Activated naive CD4-positive, alpha-beta T cell treated with Interleukin-2 at 50 U/mL for 16 hours (primary cell): ENCODE results near the gene TES.

Experiments
- DNase-seq: peaks from one replicate; pipeline ENCODE4 v3.0.0-alpha.2; 2020

TES gene

DNA sequence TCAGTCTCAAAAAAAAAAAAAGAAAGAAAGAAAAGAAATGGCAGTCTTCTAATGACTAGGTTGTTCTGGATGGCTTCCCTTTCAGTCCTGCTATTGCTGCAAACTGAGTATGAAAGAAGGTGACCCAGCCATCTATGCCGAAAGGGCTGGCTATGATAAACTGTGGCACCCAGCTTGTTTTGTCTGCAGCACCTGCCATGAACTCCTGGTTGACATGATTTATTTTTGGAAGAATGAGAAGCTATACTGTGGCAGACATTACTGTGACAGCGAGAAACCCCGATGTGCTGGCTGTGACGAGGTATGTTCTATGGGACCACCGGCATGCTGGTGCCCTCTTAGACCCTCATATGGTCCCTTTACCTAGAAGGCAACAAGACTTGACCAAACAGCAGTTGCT is 41.3 kb downstream of the TES start:
- DNase-seq, result no peak

DNA sequence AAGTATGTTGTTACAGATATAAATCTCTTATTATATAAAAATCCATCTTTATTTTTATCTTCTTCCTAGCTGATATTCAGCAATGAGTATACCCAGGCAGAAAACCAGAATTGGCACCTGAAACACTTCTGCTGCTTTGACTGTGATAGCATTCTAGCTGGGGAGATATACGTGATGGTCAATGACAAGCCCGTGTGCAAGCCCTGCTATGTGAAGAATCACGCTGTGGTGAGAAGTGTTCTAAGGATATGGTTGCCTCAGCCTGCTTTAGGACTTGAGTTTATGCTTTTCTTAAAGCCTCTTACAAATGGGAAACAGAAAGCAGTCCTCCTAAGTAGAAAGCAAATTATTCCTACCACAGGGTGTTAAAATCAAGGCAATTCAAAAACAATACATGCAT is 41.9 kb downstream of the TES start:
- no peak for DNase-seq

DNA sequence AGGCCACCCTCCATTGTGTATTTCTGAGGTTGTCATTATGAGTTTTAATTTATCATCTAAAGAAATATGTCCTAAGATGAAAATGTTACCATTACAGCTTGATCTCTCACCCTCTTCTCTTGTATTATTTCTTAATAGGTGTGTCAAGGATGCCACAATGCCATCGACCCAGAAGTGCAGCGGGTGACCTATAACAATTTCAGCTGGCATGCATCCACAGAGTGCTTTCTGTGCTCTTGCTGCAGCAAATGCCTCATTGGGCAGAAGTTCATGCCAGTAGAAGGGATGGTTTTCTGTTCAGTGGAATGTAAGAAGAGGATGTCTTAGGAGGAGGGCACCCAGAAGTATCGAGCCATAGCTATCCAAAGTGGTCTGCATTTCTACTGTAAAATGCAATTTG is 46.8 kb downstream of the TES start:
- DNase-seq, result no peak

DNA sequence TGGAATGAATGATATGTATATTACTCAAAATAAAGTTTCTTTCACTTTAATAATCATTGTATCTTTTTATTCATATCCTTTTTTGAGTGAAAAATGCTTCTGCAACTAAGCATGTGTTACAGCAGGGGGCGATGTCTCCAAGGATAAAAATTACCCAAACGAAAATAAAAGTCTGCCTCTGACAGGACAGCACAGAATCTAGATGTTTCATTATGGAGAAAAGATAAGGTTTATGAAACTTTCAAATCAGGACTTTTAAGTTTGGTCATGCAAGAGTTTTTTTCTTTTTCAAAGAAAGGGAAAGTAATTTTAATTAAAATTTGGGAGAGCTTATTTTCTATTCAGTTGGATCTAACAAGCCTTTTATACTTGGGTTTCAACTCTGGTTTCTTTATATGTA is 48.4 kb downstream of the TES start:
- peak; percentile 21 for DNase-seq

DNA sequence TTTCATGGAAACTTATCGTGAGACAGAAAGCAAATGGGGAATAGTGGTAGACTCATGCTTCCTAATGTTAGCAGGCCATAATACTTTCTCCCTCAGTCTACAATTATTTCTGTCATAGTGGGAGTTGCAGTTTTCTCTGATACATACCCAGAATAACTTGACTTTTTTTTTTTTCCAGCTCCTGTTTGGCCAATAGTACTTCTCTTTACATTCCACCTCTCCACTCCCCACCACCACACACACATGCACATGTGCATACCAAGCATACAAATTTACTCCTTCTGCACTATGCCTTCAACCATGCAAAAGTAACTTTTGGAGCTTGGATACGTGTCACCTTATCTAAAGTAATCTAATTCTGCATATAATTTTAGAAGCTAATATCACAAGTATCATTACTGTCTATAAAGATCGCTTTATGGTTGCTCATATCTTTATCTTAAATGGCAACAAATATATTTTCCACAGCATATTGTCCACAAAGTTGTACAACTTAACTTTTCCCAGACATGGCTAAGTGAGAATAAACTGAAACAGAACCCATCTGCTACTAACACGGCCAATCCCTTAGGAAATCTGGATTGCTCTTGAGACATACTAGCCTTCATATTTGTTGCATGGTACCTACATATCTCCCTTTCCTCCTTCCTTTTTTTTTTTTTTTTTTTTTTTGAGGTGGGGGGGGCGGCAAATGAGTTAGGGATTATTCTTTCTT is 49.0 kb downstream of the TES start:
- no peak for DNase-seq

DNA sequence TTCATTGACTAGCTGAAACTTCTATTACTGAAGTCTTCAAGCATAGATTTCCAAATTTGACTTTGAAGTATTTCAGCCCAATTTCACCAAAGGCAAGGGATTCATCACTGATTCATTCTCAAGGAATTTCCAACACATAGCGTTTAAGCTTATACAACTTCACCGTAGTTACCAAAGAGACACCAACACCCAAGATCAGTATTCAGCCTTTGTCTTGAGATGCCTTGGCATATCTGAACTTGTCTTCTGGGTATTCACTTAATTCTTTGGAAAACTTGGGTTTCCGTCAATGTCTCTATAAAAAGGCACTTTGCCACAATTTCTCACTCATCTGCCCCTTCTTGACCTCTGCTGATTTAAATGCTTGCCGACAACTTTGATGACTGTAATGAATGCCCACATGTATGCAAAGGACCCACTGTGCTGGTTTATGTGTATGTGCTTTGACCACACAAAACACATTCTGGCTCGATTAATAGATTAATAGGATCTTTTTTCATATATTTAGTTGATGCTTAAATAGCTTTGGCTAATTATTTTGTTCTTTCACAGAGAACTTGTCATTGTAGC is 49.6 kb downstream of the TES start:
- DNase-seq, result no peak

DNA sequence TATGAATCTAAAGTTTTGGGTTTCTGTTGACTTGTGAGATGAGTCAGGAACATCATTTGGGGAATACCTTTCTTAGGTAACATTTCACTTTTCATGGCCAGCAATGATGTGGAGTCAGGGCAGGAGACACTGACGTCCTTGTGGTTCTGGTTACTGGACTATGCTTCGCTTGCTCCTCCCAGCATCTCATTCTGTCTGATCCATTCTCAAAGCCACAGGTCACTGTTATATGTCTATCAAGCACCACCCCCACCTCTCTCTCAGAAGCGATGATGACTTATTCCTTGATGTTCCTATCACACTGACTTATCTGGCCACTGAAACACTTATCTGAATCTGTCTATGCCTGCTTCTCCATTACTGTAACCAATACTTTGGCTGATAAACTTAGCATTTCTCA is 51.6 kb downstream of the TES start:
- DNase-seq, result no peak

DNA sequence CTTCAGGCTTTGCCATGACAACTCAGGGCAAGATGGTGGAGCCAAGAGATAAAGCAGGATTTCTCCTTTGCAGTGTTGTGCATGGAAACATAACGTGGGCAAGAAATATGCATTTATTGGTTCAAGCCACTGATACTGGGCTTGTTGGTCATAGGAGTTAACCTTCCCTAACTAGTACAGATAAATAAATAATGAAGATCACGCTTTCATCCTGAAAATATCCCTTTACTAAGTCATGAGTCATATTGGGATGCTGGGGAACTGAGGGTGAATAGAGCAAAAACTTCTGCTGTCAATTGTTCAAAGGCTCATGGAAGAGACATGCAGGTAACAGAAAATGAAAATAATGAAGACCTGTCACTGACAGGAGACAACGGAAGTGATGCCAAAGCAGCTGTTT is 55.5 kb downstream of the TES start:
- DNase-seq, result no peak

DNA sequence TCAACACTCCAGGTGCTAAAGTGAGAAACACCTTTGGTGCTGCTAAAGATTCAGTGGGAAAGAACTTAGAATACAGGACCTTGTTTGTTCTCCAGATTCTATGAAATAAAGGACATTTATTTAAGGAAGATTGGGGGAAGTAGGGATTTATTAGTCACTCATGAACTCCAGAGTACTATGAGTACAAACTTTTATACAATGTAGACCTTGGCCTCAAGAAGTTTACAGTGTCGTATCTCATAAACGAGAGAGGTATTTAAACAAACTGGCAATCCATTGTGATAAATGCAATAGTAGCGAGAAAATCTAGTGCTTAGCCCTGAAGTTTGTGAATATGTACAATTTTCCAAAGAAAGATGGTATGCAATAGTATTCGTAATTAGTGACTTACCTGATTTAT is 59.1 kb downstream of the TES start:
- no peak for DNase-seq

DNA sequence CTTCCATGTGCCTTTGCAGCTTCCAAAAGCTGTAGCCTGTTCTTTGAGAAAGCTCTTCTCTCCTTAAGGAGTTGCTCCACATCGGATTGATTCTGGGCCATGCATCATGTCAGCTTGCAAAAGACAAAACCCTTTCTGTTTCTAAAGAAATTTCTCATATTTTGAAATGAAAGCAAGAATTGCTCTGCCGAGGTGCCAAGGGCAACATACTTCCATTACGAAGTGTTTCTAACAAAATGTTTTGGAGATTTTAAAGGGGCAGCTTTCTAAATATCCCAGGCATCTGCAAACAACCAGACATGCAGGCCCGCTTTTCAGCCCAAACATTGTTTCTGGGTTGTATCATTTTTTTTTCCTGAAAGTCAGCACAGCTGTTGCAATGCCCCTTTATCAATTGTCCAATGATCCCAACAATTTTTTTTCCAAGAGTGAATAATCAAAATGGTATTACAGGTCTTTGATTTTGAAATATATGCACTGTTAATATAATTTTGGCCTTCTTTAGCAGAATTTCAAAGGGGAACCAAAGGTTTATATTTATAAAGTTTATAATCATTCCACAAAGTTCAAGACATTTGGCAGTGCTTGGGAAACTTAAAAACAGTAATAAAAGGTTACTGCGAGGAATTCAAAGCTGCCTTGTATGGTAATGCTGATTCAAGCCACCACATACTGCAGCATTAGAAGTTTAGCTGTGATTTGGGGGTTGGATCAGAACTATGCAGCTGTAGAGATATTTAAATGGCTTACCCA is 61.0 kb downstream of the TES start:
- no peak for DNase-seq

DNA sequence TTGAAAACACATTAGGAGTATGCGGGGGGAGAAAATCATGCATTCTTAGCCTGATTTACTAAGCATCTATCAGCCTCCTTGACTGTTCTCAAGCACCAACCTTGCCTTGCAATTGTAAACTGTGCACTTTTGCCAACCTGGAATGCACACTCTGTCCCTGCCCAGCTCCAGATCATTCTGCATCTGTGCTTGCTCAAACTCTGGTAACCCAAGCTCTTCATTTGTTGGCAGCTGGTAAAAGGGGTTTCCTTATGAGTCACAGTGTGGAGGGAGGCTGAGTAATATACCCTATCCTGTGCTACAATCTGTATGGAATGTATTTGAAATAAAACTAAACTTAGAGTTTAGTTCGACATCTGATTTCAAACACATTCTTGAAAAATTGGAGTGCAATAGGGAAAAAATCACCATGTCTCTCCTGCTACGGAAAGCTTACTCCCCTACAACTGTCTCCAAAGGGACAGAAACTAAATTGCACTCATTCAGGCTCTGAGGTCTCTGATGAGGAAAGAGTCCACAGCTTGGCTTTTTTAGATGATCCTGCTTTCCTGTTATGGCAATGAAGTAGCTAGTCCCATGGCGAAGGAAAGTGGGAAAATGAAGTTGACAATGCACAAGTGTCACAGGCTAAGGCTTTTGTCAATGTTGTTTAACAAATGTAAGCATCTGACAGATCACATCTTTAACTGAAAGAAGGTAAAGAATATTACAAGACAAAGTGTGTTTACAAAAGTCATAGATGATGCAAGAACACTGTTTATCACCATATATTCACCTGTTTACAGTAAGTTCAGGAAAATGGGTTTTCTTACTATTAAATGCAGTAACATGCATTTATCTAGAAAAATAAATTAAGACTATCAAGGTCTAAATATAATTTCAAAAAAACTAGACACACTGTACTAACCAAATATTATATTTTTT is 61.9 kb downstream of the TES start:
- no peak for DNase-seq

DNA sequence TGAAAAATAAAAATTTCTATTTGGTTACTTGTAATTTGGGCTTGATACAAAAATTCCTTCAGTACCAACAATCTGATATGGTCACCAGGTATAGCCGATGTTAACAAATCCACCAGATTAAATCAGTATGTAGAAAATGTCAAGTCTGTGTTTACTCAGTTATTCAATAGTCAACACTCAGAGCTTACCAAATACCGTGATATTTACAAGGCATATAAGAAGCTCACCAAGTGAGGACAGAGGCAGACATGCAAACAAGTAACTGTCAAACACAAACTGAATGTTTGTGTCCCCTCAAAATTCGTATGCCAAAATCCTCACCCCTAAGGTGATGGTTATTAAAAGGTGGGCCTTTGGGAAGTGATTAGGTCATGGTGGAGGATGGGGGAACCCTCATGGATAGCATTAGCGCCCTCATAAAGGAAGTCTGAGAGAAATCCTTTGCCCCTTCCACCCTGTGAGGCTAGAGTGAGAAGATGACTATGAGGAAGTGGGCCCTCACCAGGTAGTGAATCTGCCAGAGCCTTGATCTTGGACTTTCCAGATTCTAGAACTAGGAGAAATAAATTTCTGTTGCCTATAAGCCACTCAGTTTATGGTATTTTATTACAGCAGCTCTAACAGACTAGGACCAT is 63.1 kb downstream of the TES start:
- no peak for DNase-seq

DNA sequence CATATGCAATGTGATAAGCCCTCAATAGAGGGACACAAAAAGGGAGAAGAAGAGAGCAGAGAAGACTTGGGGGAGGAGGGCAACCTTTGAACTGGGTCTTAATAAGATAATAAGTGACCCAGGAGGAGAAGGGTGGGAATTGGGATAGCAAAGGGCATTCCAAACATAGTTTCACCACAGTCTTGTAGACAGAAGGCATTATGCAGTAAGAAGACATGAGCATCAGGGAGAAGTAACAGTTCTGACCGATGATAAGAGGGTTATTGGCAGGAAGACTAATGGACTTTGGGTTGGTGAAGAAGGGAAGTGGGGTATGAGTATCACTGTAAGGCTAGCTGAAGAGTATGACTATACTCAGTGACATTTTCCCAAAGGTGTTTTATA is 63.6 kb downstream of the TES start:
- DNase-seq, result no peak

DNA sequence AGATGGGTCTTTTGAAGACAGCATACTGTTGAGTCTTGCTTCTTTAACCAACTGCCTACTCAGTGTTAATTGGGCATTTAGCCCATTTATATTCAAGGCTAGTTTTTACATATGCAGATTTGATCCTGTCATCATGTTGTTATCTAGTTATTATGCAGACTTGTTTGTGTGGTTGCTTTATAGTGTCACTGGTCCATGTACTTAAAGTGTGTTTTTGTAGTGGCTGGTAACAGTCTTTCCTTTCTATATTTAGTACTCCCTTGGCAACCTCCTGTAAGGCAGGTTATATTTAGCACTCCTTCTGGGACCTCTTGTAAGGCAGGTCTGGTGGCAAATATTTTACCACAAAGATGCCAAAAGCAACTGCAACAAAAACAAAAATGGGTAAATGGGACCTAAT is 66.7 kb downstream of the TES start:
- DNase-seq, result no peak

DNA sequence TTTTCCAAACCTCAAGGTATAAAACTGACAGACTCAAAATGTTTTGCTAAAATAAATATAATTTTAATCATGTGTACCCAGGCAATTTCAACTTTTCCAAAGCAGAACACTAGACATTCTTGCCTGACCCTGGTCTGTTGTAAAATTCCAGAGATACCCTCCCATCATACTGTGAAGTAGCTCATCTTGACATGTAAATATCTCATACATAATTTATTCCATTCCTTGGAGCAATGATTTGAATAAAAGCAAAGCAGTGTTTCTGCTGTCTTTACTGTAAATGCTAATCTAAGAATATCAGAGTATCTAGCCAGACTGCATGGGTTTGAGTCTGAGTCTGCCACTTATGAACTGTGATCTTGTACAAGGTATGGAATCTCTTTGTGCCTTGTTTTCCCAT is 68.9 kb downstream of the TES start:
- DNase-seq, result no peak

DNA sequence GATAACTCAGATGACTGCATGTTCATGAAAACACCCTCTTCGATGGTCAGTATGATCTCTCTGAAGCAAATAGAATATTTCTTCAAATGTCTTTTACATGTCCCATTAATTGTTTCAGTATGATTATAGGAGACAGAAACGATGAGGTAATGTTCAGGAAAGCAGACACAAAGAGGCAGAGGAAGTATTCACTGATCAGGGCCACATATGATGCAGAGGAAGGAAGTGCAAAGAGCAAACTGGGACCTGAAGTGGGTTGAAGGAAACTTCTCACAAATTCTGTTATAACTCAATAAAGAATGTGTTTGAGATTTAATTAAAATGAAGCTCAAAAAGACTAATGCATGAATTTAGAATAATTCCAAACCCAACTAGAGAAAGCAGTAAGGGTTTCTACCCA is 70.5 kb downstream of the TES start:
- no peak for DNase-seq

DNA sequence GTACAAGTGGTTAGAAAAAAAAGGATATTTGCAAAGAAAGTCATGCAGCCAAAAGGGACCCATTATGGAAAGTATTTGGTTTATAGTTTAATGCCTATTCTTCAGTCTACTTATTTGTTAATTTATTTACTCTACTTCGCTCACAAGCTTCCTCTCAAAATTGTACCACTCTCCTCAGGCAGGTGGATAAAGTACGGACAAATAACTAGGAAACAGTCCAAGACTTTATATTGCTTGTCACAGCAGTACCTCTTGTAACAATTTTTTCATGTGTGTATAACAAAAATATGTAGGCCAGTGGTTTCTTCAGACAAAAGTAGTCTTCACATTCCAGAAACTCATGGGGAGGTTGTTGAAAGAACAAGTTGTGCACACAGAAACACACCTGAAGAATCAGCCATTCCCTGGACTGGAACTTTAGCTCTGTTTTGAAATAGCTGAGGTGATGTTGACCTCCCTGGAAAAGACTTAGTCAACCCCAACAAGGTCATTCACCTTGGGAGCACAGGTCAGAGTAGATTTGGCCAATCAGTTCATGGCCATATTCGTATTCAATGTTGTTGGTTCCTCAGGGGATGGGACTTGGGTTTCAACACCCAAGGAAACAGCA is 73.4 kb downstream of the TES start:
- no peak for DNase-seq

DNA sequence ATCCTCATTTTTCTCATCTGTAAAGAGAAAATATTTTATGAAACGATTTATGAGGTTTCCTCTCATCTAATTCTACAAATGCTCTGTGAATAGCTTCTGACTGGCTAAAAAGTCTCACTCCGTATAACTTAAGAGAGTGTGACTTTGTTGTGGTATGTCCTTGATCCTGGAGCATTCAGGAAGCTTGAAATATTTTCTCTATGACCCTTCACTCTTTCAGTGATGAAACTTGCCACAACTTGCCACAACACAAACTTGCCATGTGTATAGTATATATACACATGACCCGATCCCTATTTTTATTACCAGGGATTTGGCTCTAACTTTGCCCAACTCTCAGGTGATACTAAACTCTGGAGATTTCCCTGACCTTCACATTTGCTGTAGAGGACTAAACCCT is 74.1 kb downstream of the TES start:
- DNase-seq, result no peak

DNA sequence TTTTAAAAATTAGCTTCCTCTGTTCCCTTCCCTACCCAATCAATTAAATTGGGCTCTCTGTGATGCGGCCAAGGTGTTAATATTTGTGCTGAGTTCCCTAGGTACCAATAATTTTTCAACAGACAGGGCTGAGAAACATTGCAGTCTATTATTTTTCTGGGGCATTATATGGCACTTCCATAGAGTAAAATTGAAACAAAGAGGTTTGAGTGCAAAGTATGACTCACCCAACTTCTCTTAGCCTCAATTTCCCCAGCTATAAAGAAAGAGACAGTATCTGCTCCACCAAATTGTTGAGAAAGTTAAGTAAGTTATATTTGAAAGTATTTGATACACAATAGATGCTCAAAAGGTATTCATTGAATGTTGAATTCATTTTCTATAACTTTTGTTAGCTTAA is 74.9 kb downstream of the TES start:
- DNase-seq, result no peak

DNA sequence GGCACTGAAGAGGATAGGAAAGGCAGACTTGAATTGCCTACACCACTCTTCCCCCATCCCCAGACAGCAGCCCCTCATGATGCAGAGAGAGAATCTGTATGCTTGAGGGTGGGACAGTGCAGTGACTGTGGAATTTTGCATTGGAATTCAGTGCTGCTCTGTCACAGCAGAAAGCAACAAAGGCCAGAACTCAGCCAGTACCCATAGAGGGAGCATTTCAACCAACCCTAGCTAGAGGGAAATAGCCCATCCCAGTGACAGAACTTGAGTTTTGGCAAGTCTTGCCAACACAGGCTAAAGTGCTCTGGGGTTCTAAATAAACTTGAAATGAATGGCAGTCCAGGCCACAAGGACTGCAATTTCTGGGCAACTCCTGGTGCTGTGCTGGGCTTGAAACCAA is 80.4 kb downstream of the TES start:
- no peak for DNase-seq

DNA sequence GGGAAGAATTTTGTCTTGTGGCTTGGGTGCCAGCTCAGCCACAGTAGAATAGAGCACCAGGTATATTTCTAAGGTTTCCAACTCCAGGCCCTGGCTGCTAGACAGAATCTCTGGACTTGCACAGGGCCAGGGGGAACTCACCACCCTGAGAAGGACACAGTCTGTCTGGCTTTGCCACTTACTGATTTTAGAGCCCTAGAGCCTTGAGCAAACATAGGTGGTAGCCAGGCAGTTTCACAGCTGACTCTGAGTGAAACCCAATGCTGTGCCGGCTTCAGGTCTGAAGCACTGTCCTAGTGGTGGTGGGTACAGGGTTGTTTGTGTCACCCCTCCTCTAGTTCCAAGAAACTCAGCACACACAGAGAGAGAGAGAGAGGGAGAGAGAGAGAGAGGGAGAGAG is 81.6 kb downstream of the TES start:
- DNase-seq, result no peak

DNA sequence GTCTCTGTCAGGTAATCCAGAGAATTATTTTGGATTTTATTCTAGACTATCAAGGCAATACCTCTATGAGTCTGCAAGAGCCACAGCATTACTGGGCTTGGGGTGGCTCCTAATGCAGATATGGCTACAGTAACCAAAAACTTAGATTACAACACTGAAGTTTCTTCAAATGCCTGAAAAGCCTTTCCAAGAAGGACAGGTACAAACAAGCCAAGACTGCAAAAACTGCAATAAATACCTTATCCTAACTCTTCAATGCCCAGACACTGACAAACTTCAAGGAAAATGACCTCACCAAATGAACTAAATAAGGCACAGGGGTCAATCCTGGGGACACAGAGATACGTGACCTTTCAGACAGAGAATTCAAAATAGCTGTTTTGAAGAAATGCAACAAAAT is 82.0 kb downstream of the TES start:
- DNase-seq, result no peak

DNA sequence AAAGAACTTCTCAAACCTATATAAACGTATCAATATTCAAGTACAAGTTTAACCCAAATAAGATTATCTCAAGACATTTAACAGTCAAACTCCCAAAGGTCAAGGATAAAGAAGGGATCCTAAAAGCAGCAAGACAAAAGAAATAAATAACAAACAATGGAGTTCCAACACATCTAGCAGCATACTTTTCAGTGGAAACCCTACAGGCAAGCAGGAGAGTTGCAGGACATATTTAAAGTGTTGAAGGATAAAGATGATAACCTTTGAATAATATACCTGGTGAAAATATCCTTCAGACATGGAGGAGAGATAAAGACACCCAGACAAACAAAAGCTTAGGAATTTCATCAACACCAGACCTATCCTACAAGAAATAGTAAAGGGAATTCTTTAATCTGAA is 82.8 kb downstream of the TES start:
- no peak for DNase-seq
